Measurements from ENCODE around the gene XRCC4.

DNA sequence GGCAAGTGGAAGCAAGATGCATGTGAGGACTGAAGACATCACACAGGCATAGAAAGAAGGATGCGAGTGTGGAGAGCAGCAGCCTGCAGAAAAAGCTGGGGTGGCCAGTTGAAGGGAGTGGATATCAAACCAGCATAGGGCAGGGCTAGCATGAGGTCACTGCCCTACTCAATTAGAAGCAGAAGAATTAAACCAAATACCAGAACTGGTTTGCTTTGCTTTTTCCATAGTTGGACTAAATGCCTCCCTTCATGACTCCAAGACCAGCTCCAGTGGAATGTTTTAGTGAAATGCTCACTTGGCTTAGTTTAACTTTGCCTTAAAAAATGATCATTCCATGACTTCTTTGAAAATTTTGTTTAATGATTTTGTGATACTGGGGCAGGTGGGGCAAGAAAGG lies 46.0 kb upstream of the XRCC4 start:
- TF ChIP-seq POLR2AphosphoS5 (IDR thresholded peaks at IDR 0.05) (no peak), POLR2A (IDR thresholded peaks at IDR 0.05) (no peak)
- TF ChIP-seq, protein P1, sequence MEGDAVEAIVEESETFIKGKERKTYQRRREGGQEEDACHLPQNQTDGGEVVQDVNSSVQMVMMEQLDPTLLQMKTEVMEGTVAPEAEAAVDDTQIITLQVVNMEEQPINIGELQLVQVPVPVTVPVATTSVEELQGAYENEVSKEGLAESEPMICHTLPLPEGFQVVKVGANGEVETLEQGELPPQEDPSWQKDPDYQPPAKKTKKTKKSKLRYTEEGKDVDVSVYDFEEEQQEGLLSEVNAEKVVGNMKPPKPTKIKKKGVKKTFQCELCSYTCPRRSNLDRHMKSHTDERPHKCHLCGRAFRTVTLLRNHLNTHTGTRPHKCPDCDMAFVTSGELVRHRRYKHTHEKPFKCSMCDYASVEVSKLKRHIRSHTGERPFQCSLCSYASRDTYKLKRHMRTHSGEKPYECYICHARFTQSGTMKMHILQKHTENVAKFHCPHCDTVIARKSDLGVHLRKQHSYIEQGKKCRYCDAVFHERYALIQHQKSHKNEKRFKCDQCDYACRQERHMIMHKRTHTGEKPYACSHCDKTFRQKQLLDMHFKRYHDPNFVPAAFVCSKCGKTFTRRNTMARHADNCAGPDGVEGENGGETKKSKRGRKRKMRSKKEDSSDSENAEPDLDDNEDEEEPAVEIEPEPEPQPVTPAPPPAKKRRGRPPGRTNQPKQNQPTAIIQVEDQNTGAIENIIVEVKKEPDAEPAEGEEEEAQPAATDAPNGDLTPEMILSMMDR (IDR thresholded peaks at IDR 0.05), result no peak

Data from suprapubic skin (tissue), 4 donors.